H1 (cell line): ENCODE results near the gene PURA.

ENCODE experiments used
- BACH1 ChIP-seq: IDR thresholded peaks from 2 replicates; pipeline ENCODE4 v1.6.1; 2012; ENCODE audit warnings: low read length, improper control_type of control experiment
- EZH2 ChIP-seq: fragments of 200-600 bp; sonication (generic); IDR thresholded peaks from 2 replicates; pipeline ENCODE4 v1.7.1; 2012; ENCODE audit warnings: low read depth, mild to moderate bottlenecking, moderate library complexity, low read length, inconsistent platforms; ENCODE audit not compliant: severe bottlenecking
- FOSL1 ChIP-seq: IDR thresholded peaks from 2 replicates; pipeline ENCODE4 v1.6.1; 2011; ENCODE audit warnings: mild to moderate bottlenecking, low read depth, low read length, moderate library complexity; ENCODE audit not compliant: insufficient read depth
- SUZ12 ChIP-seq: fragments of 200-600 bp; sonication (generic); IDR thresholded peaks from 2 replicates; pipeline ENCODE4 v1.6.1; 2012; ENCODE audit warnings: mild to moderate bottlenecking, inconsistent platforms, low read length, moderate library complexity, mixed read lengths
- TAF1 ChIP-seq: IDR thresholded peaks from 2 replicates; pipeline ENCODE4 v1.6.1; 2011; ENCODE audit warnings: mild to moderate bottlenecking, low read depth, low read length
- YY1 ChIP-seq: IDR thresholded peaks from 2 replicates; pipeline ENCODE4 v1.6.1; 2011; ENCODE audit warnings: low read depth, mild to moderate bottlenecking, low read length
- TF ChIP-seq, protein P1 (sequence below), 3 experiments: IDR thresholded peaks; 1 replicate in 2 of 3; 2 replicates in 1 of 3; pipeline versions ENCODE4 v1.5.1 to v1.6.1; 2011; ENCODE audit warnings: low read length in 3 of 3, mild to moderate bottlenecking in 3 of 3, inconsistent platforms in 2 of 3, low read depth in 1 of 3, moderate library complexity in 1 of 3; ENCODE audit not compliant: insufficient read depth in 1 of 3; ENCODE audit errors: control extremely low read depth in 1 of 3
- TF ChIP-seq, protein P2 (sequence below): IDR thresholded peaks from 2 replicates; pipeline ENCODE4 v1.6.1; 2012; ENCODE audit warnings: inconsistent platforms

DNA sequence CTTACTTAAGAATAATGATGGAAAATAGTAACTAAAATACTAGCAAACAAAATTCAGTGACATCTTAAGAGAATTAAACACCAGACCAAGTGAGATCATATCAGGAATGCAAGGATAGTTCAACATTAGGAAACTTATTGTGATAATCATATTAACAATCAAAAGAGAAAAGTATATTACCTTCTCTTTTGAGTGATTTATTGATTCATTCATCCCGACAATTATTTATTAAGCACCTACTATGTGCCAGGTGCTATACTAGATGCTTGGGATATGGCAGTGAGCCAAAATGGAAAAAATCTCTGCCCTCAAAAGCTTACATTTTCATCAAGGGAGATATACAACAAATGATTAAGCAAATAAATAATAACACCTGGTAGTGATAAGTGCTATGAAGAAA, 23.7 kb upstream of the PURA start:
- TF ChIP-seq, protein P1, sequence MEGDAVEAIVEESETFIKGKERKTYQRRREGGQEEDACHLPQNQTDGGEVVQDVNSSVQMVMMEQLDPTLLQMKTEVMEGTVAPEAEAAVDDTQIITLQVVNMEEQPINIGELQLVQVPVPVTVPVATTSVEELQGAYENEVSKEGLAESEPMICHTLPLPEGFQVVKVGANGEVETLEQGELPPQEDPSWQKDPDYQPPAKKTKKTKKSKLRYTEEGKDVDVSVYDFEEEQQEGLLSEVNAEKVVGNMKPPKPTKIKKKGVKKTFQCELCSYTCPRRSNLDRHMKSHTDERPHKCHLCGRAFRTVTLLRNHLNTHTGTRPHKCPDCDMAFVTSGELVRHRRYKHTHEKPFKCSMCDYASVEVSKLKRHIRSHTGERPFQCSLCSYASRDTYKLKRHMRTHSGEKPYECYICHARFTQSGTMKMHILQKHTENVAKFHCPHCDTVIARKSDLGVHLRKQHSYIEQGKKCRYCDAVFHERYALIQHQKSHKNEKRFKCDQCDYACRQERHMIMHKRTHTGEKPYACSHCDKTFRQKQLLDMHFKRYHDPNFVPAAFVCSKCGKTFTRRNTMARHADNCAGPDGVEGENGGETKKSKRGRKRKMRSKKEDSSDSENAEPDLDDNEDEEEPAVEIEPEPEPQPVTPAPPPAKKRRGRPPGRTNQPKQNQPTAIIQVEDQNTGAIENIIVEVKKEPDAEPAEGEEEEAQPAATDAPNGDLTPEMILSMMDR (IDR thresholded peaks at IDR 0.05; ENCODE audit: control extremely low read depth in 1 of 3, insufficient read depth in 1 of 3, low read depth in 1 of 3, low read length in 3 of 3): no peak
- no peak for TF ChIP-seq FOSL1
- TF ChIP-seq TAF1: no peak
- no peak for TF ChIP-seq EZH2
- no peak for TF ChIP-seq YY1
- TF ChIP-seq SUZ12: no peak
- no peak for TF ChIP-seq BACH1
- TF ChIP-seq, protein P2, sequence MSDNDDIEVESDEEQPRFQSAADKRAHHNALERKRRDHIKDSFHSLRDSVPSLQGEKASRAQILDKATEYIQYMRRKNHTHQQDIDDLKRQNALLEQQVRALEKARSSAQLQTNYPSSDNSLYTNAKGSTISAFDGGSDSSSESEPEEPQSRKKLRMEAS: no peak
